H9 (cell line): ENCODE measurements around the gene SNRPA1. TPM values are rescaled to one million over a fixed set of nuclear protein-coding genes. Genes with fewer than 3 reads are reported as not detected.

Experiments used
- DNase-seq: peaks from one replicate; pipeline ENCODE4 v3.0.0-alpha.2; 2017
- H2AFZ ChIP-seq: one replicate; pipeline ENCODE4 v1.6.1; 2013; ENCODE audit warnings: mild to moderate bottlenecking, low read length, control low read depth, moderate library complexity
- H2AK5ac ChIP-seq: 2 replicates; pipeline ENCODE4 v1.6.1; 2013; ENCODE audit warnings: low read length, control low read depth, mixed read lengths; ENCODE audit not compliant: insufficient read length
- H2BK120ac ChIP-seq: one replicate; pipeline ENCODE4 v1.6.1; 2013; ENCODE audit warnings: low read depth, mild to moderate bottlenecking, low read length, control low read depth, inconsistent platforms; ENCODE audit not compliant: poor library complexity, severe bottlenecking
- H2BK12ac ChIP-seq: 2 replicates; pipeline ENCODE4 v1.6.1; 2013; ENCODE audit warnings: low read length, control low read depth, mixed read lengths, low read depth; ENCODE audit not compliant: insufficient read length
- H2BK15ac ChIP-seq: 2 replicates; pipeline ENCODE4 v1.6.1; 2013; ENCODE audit warnings: low read depth, low read length, control low read depth
- H2BK20ac ChIP-seq: one replicate; pipeline ENCODE4 v1.6.1; 2013; ENCODE audit warnings: low read depth, mild to moderate bottlenecking, low read length, control low read depth, inconsistent platforms; ENCODE audit not compliant: poor library complexity, severe bottlenecking
- H2BK5ac ChIP-seq: 2 replicates; pipeline ENCODE4 v1.6.1; 2013; ENCODE audit warnings: low read length, control low read depth, mixed read lengths; ENCODE audit not compliant: insufficient read length
- H3K14ac ChIP-seq: 2 replicates; pipeline ENCODE4 v1.6.1; 2013; ENCODE audit warnings: low read length, control low read depth; ENCODE audit not compliant: insufficient read depth
- H3K18ac ChIP-seq: 2 replicates; pipeline ENCODE4 v1.6.1; 2013; ENCODE audit warnings: low read depth, mild to moderate bottlenecking, mixed read lengths, low read length, control low read depth; ENCODE audit not compliant: insufficient read length
- H3K23ac ChIP-seq: 2 replicates; pipeline ENCODE4 v1.6.1; 2013; ENCODE audit warnings: low read length, control low read depth, mixed read lengths, low read depth; ENCODE audit not compliant: insufficient read length
- H3K23me2 ChIP-seq: 2 replicates; pipeline ENCODE4 v1.6.1; 2013; ENCODE audit warnings: low read depth, mild to moderate bottlenecking, mixed read lengths, low read length, control low read depth; ENCODE audit not compliant: insufficient read length, poor library complexity, severe bottlenecking
- H3K27ac ChIP-seq: 2 replicates; pipeline ENCODE4 v1.5.1; 2013; ENCODE audit warnings: low read length, control low read depth, mixed read lengths, low read depth; ENCODE audit not compliant: insufficient read length
- H3K27me3 ChIP-seq: 2 replicates; pipeline ENCODE4 v1.6.1; 2013; ENCODE audit warnings: low read length, control low read depth, inconsistent platforms; ENCODE audit not compliant: insufficient read depth
- H3K4ac ChIP-seq: 2 replicates; pipeline ENCODE4 v1.6.1; 2013; ENCODE audit warnings: low read depth, mild to moderate bottlenecking, control low read depth, inconsistent platforms, low read length, moderate library complexity
- H3K4me1 ChIP-seq: 2 replicates; pipeline ENCODE4 v1.6.1; 2013; ENCODE audit warnings: low read length, control low read depth, inconsistent platforms; ENCODE audit not compliant: insufficient read depth
- H3K4me2 ChIP-seq: 2 replicates; pipeline ENCODE4 v1.6.1; 2013; ENCODE audit warnings: low read length, control low read depth, mixed read lengths; ENCODE audit not compliant: insufficient read length, insufficient read depth
- H3K56ac ChIP-seq: 2 replicates; pipeline ENCODE4 v1.6.1; 2013; ENCODE audit warnings: low read depth, mild to moderate bottlenecking, mixed read lengths, low read length, control low read depth; ENCODE audit not compliant: insufficient read length
- H3K79me1 ChIP-seq: 2 replicates; pipeline ENCODE4 v1.6.1; 2013; ENCODE audit warnings: low read depth, mild to moderate bottlenecking, moderate library complexity, low read length, control low read depth, inconsistent platforms; ENCODE audit not compliant: insufficient read depth, poor library complexity, severe bottlenecking
- H3K79me2 ChIP-seq: 2 replicates; pipeline ENCODE4 v1.6.1; 2013; ENCODE audit warnings: low read length, control low read depth, inconsistent platforms; ENCODE audit not compliant: insufficient read depth
- H3K9ac ChIP-seq: 2 replicates; pipeline ENCODE4 v1.6.1; 2013; ENCODE audit warnings: low read length, control low read depth, mixed read lengths; ENCODE audit not compliant: insufficient read length; ENCODE audit errors: extremely low read depth
- H3K9me3 ChIP-seq: one replicate; pipeline ENCODE4 v1.6.1; 2013; ENCODE audit warnings: low read depth, low read length, inconsistent platforms; ENCODE audit not compliant: control insufficient read depth
- H3T11ph ChIP-seq: one replicate; pipeline ENCODE4 v1.6.1; 2013; ENCODE audit warnings: mild to moderate bottlenecking, low read length, control low read depth, inconsistent platforms
- H4K20me1 ChIP-seq: one replicate; pipeline ENCODE4 v1.6.1; 2013; ENCODE audit not compliant: control insufficient read depth, insufficient read length, insufficient read depth
- H4K5ac ChIP-seq: 2 replicates; pipeline ENCODE4 v1.6.1; 2013; ENCODE audit warnings: low read depth, mild to moderate bottlenecking, mixed read lengths, low read length, control low read depth; ENCODE audit not compliant: insufficient read length
- H4K8ac ChIP-seq: replicated peaks from 2 replicates; pipeline ENCODE4 v1.6.1; 2013; ENCODE audit warnings: low read length, control low read depth, mixed read lengths, low read depth; ENCODE audit not compliant: insufficient read length
- H4K91ac ChIP-seq: 2 replicates; pipeline ENCODE4 v1.6.1; 2013; ENCODE audit warnings: low read depth, mild to moderate bottlenecking, moderate library complexity, mixed read lengths, low read length, control low read depth; ENCODE audit not compliant: insufficient read length
- H3K27ac Mint-ChIP-seq, 3 experiments: 2 replicates in 2 of 3; 3 replicates in 1 of 3; pipeline ENCODE4 v1.8.0; 2020 to 2021; ENCODE audit warnings: mixed read lengths in 3 of 3, mild to moderate bottlenecking in 1 of 3, moderate library complexity in 1 of 3
- H3K27me3 Mint-ChIP-seq: 2 replicates; pipeline ENCODE4 v1.8.0; 2021; ENCODE audit warnings: low read depth, mild to moderate bottlenecking, moderate library complexity, mixed read lengths
- H3K36me3 Mint-ChIP-seq, 3 experiments: 2 replicates in 2 of 3; 3 replicates in 1 of 3; pipeline ENCODE4 v1.8.0; 2020 to 2021; ENCODE audit warnings: low read depth in 3 of 3, mixed read lengths in 3 of 3; ENCODE audit not compliant: insufficient read depth in 1 of 3
- H3K4me1 Mint-ChIP-seq, 2 experiments: 2 replicates each; pipeline ENCODE4 v1.8.0; 2020; ENCODE audit warnings: mixed read lengths in 2 of 2
- H3K4me3 Mint-ChIP-seq, 2 experiments: 2 replicates in 1 of 2; 3 replicates in 1 of 2; pipeline ENCODE4 v1.8.0; 2020 to 2021; ENCODE audit warnings: mild to moderate bottlenecking in 2 of 2, mixed read lengths in 2 of 2, moderate library complexity in 1 of 2
- H3K9me3 Mint-ChIP-seq, 2 experiments: 2 replicates in 1 of 2; 3 replicates in 1 of 2; pipeline ENCODE4 v1.8.0; 2020; ENCODE audit warnings: mild to moderate bottlenecking in 2 of 2, mixed read lengths in 2 of 2, moderate library complexity in 1 of 2
- WGBS: extraction: QIAGEN DNeasy Blood & Tissue Kit; methylation state at CpG from one replicate; pipeline ENCODE4 v1.1.7; 2013; ENCODE audit warnings: missing lambda C conversion rate, low lambda C conversion rate, mixed read lengths; ENCODE audit not compliant: insufficient read length; ENCODE audit errors: extremely low coverage; 5-methylcytosine and 5-hydroxymethylcytosine counted together
- total RNA-seq: library from RNA; stranded (reverse); gene quantifications from 2 replicates; pipeline ENCODE4 v1.2.1, GENCODE V29; 2021
- TF ChIP-seq, protein P1 (sequence below): fragments of 200-600 bp; sonication (generic); conservative IDR thresholded peaks from 3 replicates; pipeline ENCODE4 v1.8.0; 2021; ENCODE audit warnings: antibody characterized with exemption, mild to moderate bottlenecking

The SNRPA1 gene
- total RNA-seq, 1 experiment from 2014 or later = 145 TPM

DNA sequence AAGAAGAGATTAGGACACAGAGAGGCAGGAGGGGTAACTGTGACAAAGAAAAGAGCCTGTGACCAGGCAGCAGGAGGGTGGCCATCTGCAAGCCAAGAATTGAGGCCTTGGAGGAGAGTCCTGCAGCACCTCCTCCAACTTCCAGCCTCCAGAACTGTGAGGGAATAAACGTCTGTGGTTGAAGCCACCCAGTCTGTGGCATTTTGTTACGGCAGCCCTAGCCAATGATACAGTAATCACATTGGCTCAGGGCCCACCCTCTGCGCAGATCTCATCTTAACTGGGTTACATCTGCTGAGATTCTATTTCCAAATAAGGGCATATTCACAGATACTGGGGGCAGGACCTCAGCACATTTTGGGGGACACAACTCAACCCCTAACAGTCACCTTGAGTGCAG lies 29.0 kb downstream of the SNRPA1 start:
- Histone ChIP-seq H3K27ac (no peak overlapping the region), H3K79me2 (no peaks in the 10 kb centered on the region), H3K27me3 (no peaks in the 10 kb centered on the region), H4K8ac (no peak overlapping the region), H3K23me2 (no peaks in the 10 kb centered on the region), H3K9me3 (no peaks in the 10 kb centered on the region), H2BK20ac (no peak overlapping the region), H2AFZ (no peak overlapping the region), H2AK5ac (no peak overlapping the region), H3T11ph (no peak overlapping the region), H3K79me1 (no peaks in the 10 kb centered on the region), H3K4me1 (no peaks in the 10 kb centered on the region), H3K4me2 (no peak overlapping the region), H2BK5ac (no peak overlapping the region), H3K9ac (no peak overlapping the region), H2BK15ac (no peak overlapping the region), H3K56ac (no peak overlapping the region), H4K5ac (no peak overlapping the region), H3K18ac (no peak overlapping the region), H2BK12ac (no peak overlapping the region), H3K23ac (no peak overlapping the region), H3K14ac (no peak overlapping the region), H4K20me1 (no peaks in the 10 kb centered on the region), H2BK120ac (no peak overlapping the region), H3K4ac (no peak overlapping the region), H4K91ac (no peak overlapping the region)
- no peak for DNase-seq
- Mint-ChIP-seq H3K27me3 (peaks cover 3% of the 10 kb centered on the region), H3K27ac (no peak overlapping the region; a peak in 1 of 7 replicates), H3K36me3 (peaks cover 10 to 25% (median 16%) of the 10 kb centered on the region in 3 experiments; a peak in 5 of 7 replicates), H3K4me1 (peaks cover 8% of the 10 kb centered on the region in 2 experiments), H3K9me3 (no peaks in the 10 kb centered on the region), H3K4me3 (no peak overlapping the region)
- no CpG with 5 or more reads among the region's 3 CpGs for WGBS
- TF ChIP-seq, protein P1, sequence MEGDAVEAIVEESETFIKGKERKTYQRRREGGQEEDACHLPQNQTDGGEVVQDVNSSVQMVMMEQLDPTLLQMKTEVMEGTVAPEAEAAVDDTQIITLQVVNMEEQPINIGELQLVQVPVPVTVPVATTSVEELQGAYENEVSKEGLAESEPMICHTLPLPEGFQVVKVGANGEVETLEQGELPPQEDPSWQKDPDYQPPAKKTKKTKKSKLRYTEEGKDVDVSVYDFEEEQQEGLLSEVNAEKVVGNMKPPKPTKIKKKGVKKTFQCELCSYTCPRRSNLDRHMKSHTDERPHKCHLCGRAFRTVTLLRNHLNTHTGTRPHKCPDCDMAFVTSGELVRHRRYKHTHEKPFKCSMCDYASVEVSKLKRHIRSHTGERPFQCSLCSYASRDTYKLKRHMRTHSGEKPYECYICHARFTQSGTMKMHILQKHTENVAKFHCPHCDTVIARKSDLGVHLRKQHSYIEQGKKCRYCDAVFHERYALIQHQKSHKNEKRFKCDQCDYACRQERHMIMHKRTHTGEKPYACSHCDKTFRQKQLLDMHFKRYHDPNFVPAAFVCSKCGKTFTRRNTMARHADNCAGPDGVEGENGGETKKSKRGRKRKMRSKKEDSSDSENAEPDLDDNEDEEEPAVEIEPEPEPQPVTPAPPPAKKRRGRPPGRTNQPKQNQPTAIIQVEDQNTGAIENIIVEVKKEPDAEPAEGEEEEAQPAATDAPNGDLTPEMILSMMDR = no peak
